SK-N-MC (cell line): ENCODE measurements around the gene COQ6.

Experiments
- EZH2 ChIP-seq: fragments of 200-600 bp; sonication (generic); IDR thresholded peaks from one replicate; pipeline ENCODE4 v1.6.1; 2017; ENCODE audit warnings: antibody characterized with exemption
- POLR2AphosphoS5 ChIP-seq: IDR thresholded peaks from 2 replicates; pipeline ENCODE4 v1.6.1; 2012; ENCODE audit warnings: mild to moderate bottlenecking, low read depth, low read length, borderline replicate concordance

GRCh38 chr14:73995977-73996378 lies 45.9 kb downstream of the COQ6 start:
- TF ChIP-seq POLR2AphosphoS5: no peak
- TF ChIP-seq EZH2: no peak
